HFFc6 (cell line): Measurements from ENCODE around the gene DNAJC1. TPM values are rescaled to one million over a fixed set of nuclear protein-coding genes. Genes with fewer than 3 reads are reported as not detected.

Experiments
- DNase-seq: peaks from one replicate; pipeline ENCODE4 v3.0.0-alpha.2; 2018
- H3K27ac Mint-ChIP-seq: 2 replicates; pipeline ENCODE4 v1.8.0; 2020; ENCODE audit warnings: mild to moderate bottlenecking, mixed read lengths
- H3K27me3 Mint-ChIP-seq: 2 replicates; pipeline ENCODE4 v1.8.0; 2021; ENCODE audit warnings: mild to moderate bottlenecking, moderate library complexity, mixed read lengths; ENCODE audit not compliant: insufficient read depth
- H3K36me3 Mint-ChIP-seq: 2 replicates; pipeline ENCODE4 v1.8.0; 2021; ENCODE audit warnings: low read depth, mixed read lengths
- H3K4me1 Mint-ChIP-seq: 2 replicates; pipeline ENCODE4 v1.8.0; 2020; ENCODE audit warnings: low read depth, mixed read lengths
- H3K4me3 Mint-ChIP-seq: 2 replicates; pipeline ENCODE4 v1.8.0; 2020; ENCODE audit warnings: mild to moderate bottlenecking, moderate library complexity, mixed read lengths
- H3K9me3 Mint-ChIP-seq: 2 replicates; pipeline ENCODE4 v1.8.0; 2020; ENCODE audit warnings: mild to moderate bottlenecking, mixed read lengths
- CTCF ChIP-seq: fragments of 200-600 bp; sonication (generic); IDR thresholded peaks from 2 replicates; pipeline ENCODE4 v1.5.0; 2021; ENCODE audit warnings: antibody characterized with exemption, mild to moderate bottlenecking
- total RNA-seq, 6 experiments: library from RNA; stranded (reverse); fragmentation: NEBNext Ultra II Directional; extraction: Animal tissue kit (Norgen Biotek cat#: 25700); gene quantifications; 2 replicates in 1 of 6; 3 replicates in 5 of 6; pipeline ENCODE4 v1.2.3, GENCODE V29; 2021

DNAJC1 gene
- total RNA-seq, 6 experiments from 2014 or later = 17.3 to 25.5 (median 17.9) TPM

- peaks cover 14% of the 10 kb centered on the region for H3K36me3 Mint-ChIP-seq
- no peak overlapping the region; the same call in 1 of the 2 replicates for H3K4me3 Mint-ChIP-seq
- H3K27ac Mint-ChIP-seq = no peak overlapping the region
- no peaks in the 10 kb centered on the region for H3K9me3 Mint-ChIP-seq
- H3K27me3 Mint-ChIP-seq = no peaks in the 10 kb centered on the region; the same call in 1 of the 2 replicates
- peaks cover 66% of the 10 kb centered on the region for H3K4me1 Mint-ChIP-seq
- no peak for DNase-seq
- TF ChIP-seq CTCF = no peak
Measured at GRCh38 chr10:21726601-21727225, 276.8 kb downstream of the DNAJC1 start.

DNA sequence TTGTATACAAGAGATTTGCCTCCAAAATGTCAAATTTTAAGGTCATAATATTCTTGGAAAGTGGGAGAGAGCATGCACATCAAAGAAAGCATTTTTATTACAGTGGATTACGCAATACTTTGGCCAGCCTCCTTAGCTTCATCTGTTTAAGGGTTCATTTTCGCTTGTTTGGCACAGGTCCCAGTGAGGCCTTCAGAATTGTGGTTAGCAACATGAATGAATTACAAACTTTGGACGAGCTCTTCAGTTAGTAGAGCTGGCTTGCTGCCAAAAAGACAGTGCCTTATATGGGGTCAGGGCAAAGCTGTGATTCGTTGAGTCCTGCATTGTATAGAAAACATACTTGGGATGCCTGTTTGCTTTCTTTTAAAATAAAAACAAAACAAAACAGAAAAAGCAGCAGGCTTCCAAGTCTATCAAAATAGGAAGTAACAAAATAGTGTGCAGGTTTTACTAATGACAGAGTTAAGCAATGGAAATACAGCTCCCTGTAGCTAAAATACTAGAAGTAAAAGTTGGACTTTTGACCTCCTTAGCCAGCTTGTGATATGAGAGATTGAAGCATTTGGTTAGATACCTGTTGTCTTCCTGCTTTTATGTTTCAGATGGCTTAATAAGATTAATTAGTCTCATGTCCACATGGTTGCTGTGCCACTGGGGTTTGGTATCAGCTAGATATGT is 278.7 kb downstream of the DNAJC1 start:
- no peak for TF ChIP-seq CTCF
- no peaks in the 10 kb centered on the region; the same call in 1 of the 2 replicates for H3K27me3 Mint-ChIP-seq
- H3K9me3 Mint-ChIP-seq = no peaks in the 10 kb centered on the region
- peak; percentile 98 for DNase-seq
- peak overlapping the region; percentile 74 for H3K27ac Mint-ChIP-seq
- peaks cover 14% of the 10 kb centered on the region for H3K36me3 Mint-ChIP-seq
- H3K4me1 Mint-ChIP-seq = peaks cover 82% of the 10 kb centered on the region
- H3K4me3 Mint-ChIP-seq = peak overlapping the region; percentile 54

- Mint-ChIP-seq H3K4me3 (peak overlapping the region; percentile 54), H3K9me3 (no peaks in the 10 kb centered on the region), H3K27me3 (no peaks in the 10 kb centered on the region; the same call in 1 of the 2 replicates), H3K27ac (peak overlapping the region; percentile 74), H3K4me1 (peaks cover 81% of the 10 kb centered on the region), H3K36me3 (peaks cover 14% of the 10 kb centered on the region)
- DNase-seq = no peak
- no peak for TF ChIP-seq CTCF
Measured at GRCh38 chr10:21724020-21724589, 279.4 kb downstream of the DNAJC1 start.

DNA sequence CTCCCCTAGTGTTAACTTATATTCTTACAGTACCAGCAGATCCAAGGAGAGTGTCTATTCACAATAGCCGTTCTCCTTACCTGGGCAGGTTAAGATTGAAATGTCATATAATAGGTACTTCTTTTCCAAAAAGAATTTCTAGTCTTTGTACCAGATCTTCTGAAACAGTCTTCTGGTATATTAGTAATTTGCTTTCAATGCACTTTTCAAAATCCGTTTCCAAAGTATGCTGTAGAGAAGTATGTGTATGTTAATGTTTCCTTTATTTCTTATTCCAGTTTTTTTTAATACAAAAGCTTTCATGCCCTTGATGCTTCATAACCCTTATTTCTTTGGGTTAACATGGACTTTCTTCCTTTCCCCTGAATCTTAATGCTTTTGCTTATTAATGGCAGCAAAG is 281.3 kb downstream of the DNAJC1 start:
- Mint-ChIP-seq H3K4me1 (peaks cover 66% of the 10 kb centered on the region), H3K4me3 (no peak overlapping the region), H3K27me3 (no peaks in the 10 kb centered on the region), H3K9me3 (no peaks in the 10 kb centered on the region), H3K36me3 (peaks cover 8% of the 10 kb centered on the region; the same call in 1 of the 2 replicates), H3K27ac (no peak overlapping the region)
- peak; percentile 4; the same call in 1 of the 2 replicates for TF ChIP-seq CTCF
- no peak for DNase-seq

DNA sequence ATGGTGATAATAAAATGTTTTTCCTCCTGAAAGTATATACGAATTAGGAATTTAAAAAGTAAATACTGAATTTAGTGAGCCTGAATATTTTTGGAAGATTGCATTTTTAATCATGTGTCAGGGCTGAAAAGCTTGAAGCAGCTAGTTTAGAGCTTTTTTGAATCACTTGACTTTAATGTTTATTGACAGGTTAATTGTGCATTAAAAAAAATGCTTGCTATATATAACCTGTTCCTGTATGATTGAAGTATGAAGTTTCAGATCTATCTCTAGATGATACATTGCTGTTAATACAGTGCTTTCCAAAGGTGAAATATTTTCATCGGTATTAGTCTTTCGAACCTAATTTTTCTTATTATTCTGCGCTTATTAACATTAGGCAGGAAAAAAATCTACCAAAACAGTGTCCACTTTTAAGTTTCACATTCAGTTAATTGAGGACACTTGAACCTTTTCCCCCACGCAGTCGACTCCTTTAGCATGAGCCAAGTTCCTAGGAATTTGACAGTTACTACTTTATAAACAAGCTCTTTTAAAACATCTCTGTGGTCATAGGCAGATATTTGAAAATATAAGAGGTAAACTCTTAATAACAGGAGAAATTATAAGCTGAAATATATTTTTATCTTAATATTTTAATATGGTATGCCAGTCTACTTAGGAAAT is 282.4 kb downstream of the DNAJC1 start:
- TF ChIP-seq CTCF = no peak
- Mint-ChIP-seq H3K27me3 (no peaks in the 10 kb centered on the region), H3K4me3 (peak overlapping the region; percentile 33), H3K36me3 (peaks cover 6% of the 10 kb centered on the region; the same call in 1 of the 2 replicates), H3K4me1 (peaks cover 56% of the 10 kb centered on the region), H3K27ac (peak overlapping the region; percentile 46), H3K9me3 (no peaks in the 10 kb centered on the region)
- DNase-seq = peak; percentile 24
